ENCODE results near the gene NCCRP1.

The NCCRP1 gene

GRCh38 chr19:39224910-39225309 is 28.1 kb downstream of the NCCRP1 start:
- H3K36me3 ChIP-seq (ENCODE audit: control insufficient read depth in 1 of 2, insufficient read depth in 2 of 2, low read length in 2 of 2), result no peaks in the 10 kb centered on the region
- no peak overlapping the region for H2BK5ac ChIP-seq (ENCODE audit: low read depth, low read length, poor library complexity)

GRCh38 chr19:39230096-39230764 is 33.5 kb downstream of the NCCRP1 start:
- Histone ChIP-seq H3K4me2 (ENCODE audit: low read length) (no peak overlapping the region), H3K9me3 (ENCODE audit: insufficient read depth, low read depth, low read length) (peaks cover 2% of the 10 kb centered on the region), H2AK5ac (ENCODE audit: low read length) (no peak overlapping the region), H3K79me1 (ENCODE audit: low read length) (no peaks in the 10 kb centered on the region), H2BK12ac (ENCODE audit: low read length) (no peak overlapping the region), H3K4me1 (ENCODE audit: control insufficient read depth in 1 of 2, insufficient read depth in 2 of 2, low read length in 2 of 2) (no peaks in the 10 kb centered on the region), H3K23ac (ENCODE audit: low read length) (no peak overlapping the region), H2BK120ac (ENCODE audit: insufficient read depth, low read length, poor library complexity) (no peak overlapping the region), H4K12ac (ENCODE audit: low read depth, low read length) (no peak overlapping the region), H3K27me3 (ENCODE audit: insufficient read depth, low read length) (no peaks in the 10 kb centered on the region), H3K14ac (ENCODE audit: low read length) (no peak overlapping the region), H3K4me3 (ENCODE audit: low read depth, low read length) (no peak overlapping the region), H3K27ac (ENCODE audit: low read depth, low read length) (no peak overlapping the region), H4K8ac (ENCODE audit: low read depth, low read length) (no peak overlapping the region), H2BK5ac (ENCODE audit: low read depth, low read length, poor library complexity) (no peak overlapping the region), H2AFZ (ENCODE audit: insufficient read depth, low read length, poor library complexity) (no peak overlapping the region), H3K4ac (ENCODE audit: low read depth, low read length) (no peak overlapping the region), H3K9ac (ENCODE audit: low read length) (no peak overlapping the region), H3K18ac (ENCODE audit: low read length) (no peak overlapping the region), H3K36me3 (ENCODE audit: control insufficient read depth in 1 of 2, insufficient read depth in 2 of 2, low read length in 2 of 2) (no peaks in the 10 kb centered on the region), H3K79me2 (ENCODE audit: control insufficient read depth, insufficient read depth, low read length, poor library complexity) (no peaks in the 10 kb centered on the region), H4K91ac (ENCODE audit: low read depth, low read length) (no peak overlapping the region)
- no CpG with 5 or more reads among the region's 2 CpGs for WGBS (ENCODE audit: extremely low coverage, insufficient coverage, insufficient read length)
- DNase-seq, result no peak

More at GRCh38 chr19:39224910-39225309, 28.1 kb downstream of the NCCRP1 start:
- WGBS (ENCODE audit: extremely low coverage, insufficient coverage, insufficient read length), result no CpG with 5 or more reads among the region's 3 CpGs
- Histone ChIP-seq H3K79me1 (ENCODE audit: low read length) (no peaks in the 10 kb centered on the region), H3K27me3 (ENCODE audit: insufficient read depth, low read length) (no peaks in the 10 kb centered on the region), H4K8ac (ENCODE audit: low read depth, low read length) (no peak overlapping the region), H2AK5ac (ENCODE audit: low read length) (no peak overlapping the region), H3K27ac (ENCODE audit: low read depth, low read length) (no peak overlapping the region), H3K79me2 (ENCODE audit: control insufficient read depth, insufficient read depth, low read length, poor library complexity) (no peaks in the 10 kb centered on the region), H3K4me1 (ENCODE audit: control insufficient read depth in 1 of 2, insufficient read depth in 2 of 2, low read length in 2 of 2) (no peaks in the 10 kb centered on the region), H4K12ac (ENCODE audit: low read depth, low read length) (no peak overlapping the region), H3K18ac (ENCODE audit: low read length) (no peak overlapping the region), H2BK120ac (ENCODE audit: insufficient read depth, low read length, poor library complexity) (no peak overlapping the region), H2AFZ (ENCODE audit: insufficient read depth, low read length, poor library complexity) (no peak overlapping the region), H2BK12ac (ENCODE audit: low read length) (no peak overlapping the region), H3K4me2 (ENCODE audit: low read length) (no peak overlapping the region), H3K9ac (ENCODE audit: low read length) (no peak overlapping the region), H3K9me3 (ENCODE audit: insufficient read depth, low read depth, low read length) (no peaks in the 10 kb centered on the region), H3K23ac (ENCODE audit: low read length) (no peak overlapping the region), H4K91ac (ENCODE audit: low read depth, low read length) (no peak overlapping the region), H3K4me3 (ENCODE audit: low read depth, low read length) (no peak overlapping the region), H3K14ac (ENCODE audit: low read length) (no peak overlapping the region), H3K4ac (ENCODE audit: low read depth, low read length) (no peak overlapping the region)
- DNase-seq, result no peak

- no peaks in the 10 kb centered on the region for H3K79me1 ChIP-seq (ENCODE audit: low read length)
- no peak overlapping the region for H2BK12ac ChIP-seq (ENCODE audit: low read length)
- no peak overlapping the region for H4K91ac ChIP-seq (ENCODE audit: low read depth, low read length)
- H3K79me2 ChIP-seq (ENCODE audit: control insufficient read depth, insufficient read depth, low read length, poor library complexity), result no peaks in the 10 kb centered on the region
- H2AK5ac ChIP-seq (ENCODE audit: low read length), result no peak overlapping the region
- no CpG with 5 or more reads among the region's 5 CpGs for WGBS (ENCODE audit: extremely low coverage, insufficient coverage, insufficient read length)
- H3K27me3 ChIP-seq (ENCODE audit: insufficient read depth, low read length), result no peaks in the 10 kb centered on the region
- no peak for DNase-seq
- H2BK120ac ChIP-seq (ENCODE audit: insufficient read depth, low read length, poor library complexity), result no peak overlapping the region
- H3K18ac ChIP-seq (ENCODE audit: low read length), result no peak overlapping the region
- peaks cover 2 to 5% of the 10 kb centered on the region in 2 experiments for H3K4me1 ChIP-seq (ENCODE audit: control insufficient read depth in 1 of 2, insufficient read depth in 2 of 2, low read length in 2 of 2)
- H3K9me3 ChIP-seq (ENCODE audit: insufficient read depth, low read depth, low read length), result peaks cover 2% of the 10 kb centered on the region
- H2BK5ac ChIP-seq (ENCODE audit: low read depth, low read length, poor library complexity), result no peak overlapping the region
- no peak overlapping the region for H3K27ac ChIP-seq (ENCODE audit: low read depth, low read length)
- H3K36me3 ChIP-seq (ENCODE audit: control insufficient read depth in 1 of 2, insufficient read depth in 2 of 2, low read length in 2 of 2), result no peaks in the 10 kb centered on the region
- H3K4ac ChIP-seq (ENCODE audit: low read depth, low read length), result no peak overlapping the region
- no peak overlapping the region for H2AFZ ChIP-seq (ENCODE audit: insufficient read depth, low read length, poor library complexity)
- H3K4me3 ChIP-seq (ENCODE audit: low read depth, low read length), result no peak overlapping the region
- H4K12ac ChIP-seq (ENCODE audit: low read depth, low read length), result no peak overlapping the region
- H3K14ac ChIP-seq (ENCODE audit: low read length), result no peak overlapping the region
- no peak overlapping the region for H4K8ac ChIP-seq (ENCODE audit: low read depth, low read length)
- H3K4me2 ChIP-seq (ENCODE audit: low read length), result no peak overlapping the region
- no peak overlapping the region for H3K23ac ChIP-seq (ENCODE audit: low read length)
- no peak overlapping the region for H3K9ac ChIP-seq (ENCODE audit: low read length)
Measured at GRCh38 chr19:39232708-39233107, 35.9 kb downstream of the NCCRP1 start.

- Histone ChIP-seq H4K12ac (ENCODE audit: low read depth, low read length) (no peak overlapping the region), H2AK5ac (ENCODE audit: low read length) (no peak overlapping the region)
- no CpG with 5 or more reads among the region's 12 CpGs for WGBS (ENCODE audit: extremely low coverage, insufficient coverage, insufficient read length)
Measured at GRCh38 chr19:39236527-39236926, 39.8 kb downstream of the NCCRP1 start.

More at GRCh38 chr19:39236527-39236926, 39.8 kb downstream of the NCCRP1 start:
- Histone ChIP-seq H3K36me3 (ENCODE audit: control insufficient read depth in 1 of 2, insufficient read depth in 2 of 2, low read length in 2 of 2) (no peaks in the 10 kb centered on the region), H3K9me3 (ENCODE audit: insufficient read depth, low read depth, low read length) (peaks cover 2% of the 10 kb centered on the region), H3K18ac (ENCODE audit: low read length) (no peak overlapping the region), H3K4me3 (ENCODE audit: low read depth, low read length) (no peak overlapping the region), H4K8ac (ENCODE audit: low read depth, low read length) (no peak overlapping the region), H3K79me1 (ENCODE audit: low read length) (no peaks in the 10 kb centered on the region), H2AFZ (ENCODE audit: insufficient read depth, low read length, poor library complexity) (no peak overlapping the region), H3K9ac (ENCODE audit: low read length) (no peak overlapping the region), H3K4me2 (ENCODE audit: low read length) (no peak overlapping the region), H3K4ac (ENCODE audit: low read depth, low read length) (no peak overlapping the region), H3K14ac (ENCODE audit: low read length) (no peak overlapping the region), H2BK120ac (ENCODE audit: insufficient read depth, low read length, poor library complexity) (no peak overlapping the region), H2BK5ac (ENCODE audit: low read depth, low read length, poor library complexity) (no peak overlapping the region), H4K91ac (ENCODE audit: low read depth, low read length) (no peak overlapping the region), H3K27me3 (ENCODE audit: insufficient read depth, low read length) (no peaks in the 10 kb centered on the region), H3K79me2 (ENCODE audit: control insufficient read depth, insufficient read depth, low read length, poor library complexity) (no peaks in the 10 kb centered on the region), H3K4me1 (ENCODE audit: control insufficient read depth in 1 of 2, insufficient read depth in 2 of 2, low read length in 2 of 2) (peaks cover 6 to 8% of the 10 kb centered on the region in 2 experiments), H3K27ac (ENCODE audit: low read depth, low read length) (no peak overlapping the region), H2BK12ac (ENCODE audit: low read length) (no peak overlapping the region), H3K23ac (ENCODE audit: low read length) (no peak overlapping the region)
- no peak for DNase-seq
